Neuron (in vitro differentiated cells): Measurements from ENCODE around the gene PHLDB1.

ENCODE experiments used
- H2AFZ ChIP-seq: one replicate; pipeline ENCODE4 v1.6.1; 2013; ENCODE audit warnings: low read depth, mild to moderate bottlenecking, inconsistent platforms, low read length, moderate library complexity
- H3K27me3 ChIP-seq: one replicate; pipeline ENCODE4 v1.6.1; 2013; ENCODE audit warnings: low read length; ENCODE audit not compliant: insufficient read depth
- H3K36me3 ChIP-seq: one replicate; pipeline ENCODE4 v1.6.1; 2013; ENCODE audit warnings: low read length; ENCODE audit not compliant: insufficient read depth
- H3K4me1 ChIP-seq: one replicate; pipeline ENCODE4 v1.6.1; 2013; ENCODE audit warnings: low read length; ENCODE audit not compliant: insufficient read depth
- H3K4me3 ChIP-seq: 2 replicates; pipeline ENCODE4 v1.5.1; 2013; ENCODE audit warnings: mild to moderate bottlenecking, low read length, moderate library complexity
- H3K9me3 ChIP-seq: one replicate; pipeline ENCODE4 v1.6.1; 2013; ENCODE audit warnings: low read length

PHLDB1 gene

GRCh38 chr11:118643142-118643994 is 36.0 kb downstream of the PHLDB1 start:
- Histone ChIP-seq H3K4me1 (no peaks in the 10 kb centered on the region), H2AFZ (no peak overlapping the region), H3K9me3 (no peaks in the 10 kb centered on the region), H3K4me3 (no peak overlapping the region), H3K27me3 (no peaks in the 10 kb centered on the region), H3K36me3 (peaks cover 90% of the 10 kb centered on the region)

GRCh38 chr11:118643995-118644345 is 36.6 kb downstream of the PHLDB1 start:
- Histone ChIP-seq H3K9me3 (no peaks in the 10 kb centered on the region), H3K27me3 (no peaks in the 10 kb centered on the region), H3K4me1 (no peaks in the 10 kb centered on the region), H3K36me3 (peaks cover 88% of the 10 kb centered on the region), H2AFZ (no peak overlapping the region), H3K4me3 (no peak overlapping the region)

GRCh38 chr11:118644496-118644895 is 37.1 kb downstream of the PHLDB1 start:
- Histone ChIP-seq H3K4me1 (no peaks in the 10 kb centered on the region), H3K27me3 (no peaks in the 10 kb centered on the region), H3K4me3 (no peak overlapping the region), H3K36me3 (peaks cover 87% of the 10 kb centered on the region), H2AFZ (no peak overlapping the region), H3K9me3 (no peaks in the 10 kb centered on the region)

- Histone ChIP-seq H3K4me1 (no peaks in the 10 kb centered on the region), H3K27me3 (no peaks in the 10 kb centered on the region), H3K36me3 (peaks cover 90% of the 10 kb centered on the region), H3K4me3 (no peak overlapping the region), H3K9me3 (no peaks in the 10 kb centered on the region), H2AFZ (no peak overlapping the region)
These were observed 37.8 kb downstream of the PHLDB1 start for GRCh38 chr11:118645066-118645715.

- H3K4me3 ChIP-seq, result no peak overlapping the region
- H3K27me3 ChIP-seq, result no peaks in the 10 kb centered on the region
- no peak overlapping the region for H2AFZ ChIP-seq
- H3K36me3 ChIP-seq, result peaks cover 87% of the 10 kb centered on the region
- H3K4me1 ChIP-seq, result no peaks in the 10 kb centered on the region
- H3K9me3 ChIP-seq, result no peaks in the 10 kb centered on the region
These were observed 39.0 kb downstream of the PHLDB1 start for GRCh38 chr11:118646393-118646792.

GRCh38 chr11:118648291-118648690 is 40.9 kb downstream of the PHLDB1 start:
- Histone ChIP-seq H3K36me3 (peaks cover 86% of the 10 kb centered on the region), H3K27me3 (no peaks in the 10 kb centered on the region), H3K9me3 (no peaks in the 10 kb centered on the region), H3K4me3 (no peak overlapping the region), H3K4me1 (no peaks in the 10 kb centered on the region), H2AFZ (no peak overlapping the region)

GRCh38 chr11:118649941-118650340 is 42.5 kb downstream of the PHLDB1 start:
- Histone ChIP-seq H3K4me3 (no peak overlapping the region), H3K9me3 (no peaks in the 10 kb centered on the region), H3K27me3 (no peaks in the 10 kb centered on the region), H3K36me3 (peaks cover 83% of the 10 kb centered on the region), H2AFZ (no peak overlapping the region), H3K4me1 (no peaks in the 10 kb centered on the region)

GRCh38 chr11:118650366-118650765 is 43.0 kb downstream of the PHLDB1 start:
- Histone ChIP-seq H3K36me3 (peaks cover 83% of the 10 kb centered on the region), H3K4me3 (no peak overlapping the region), H3K9me3 (no peaks in the 10 kb centered on the region)

GRCh38 chr11:118651820-118652219 is 44.4 kb downstream of the PHLDB1 start:
- Histone ChIP-seq H3K36me3 (peaks cover 74% of the 10 kb centered on the region), H3K9me3 (no peaks in the 10 kb centered on the region), H3K4me1 (peaks cover 15% of the 10 kb centered on the region), H3K27me3 (no peaks in the 10 kb centered on the region), H3K4me3 (no peak overlapping the region), H2AFZ (no peak overlapping the region)

More at GRCh38 chr11:118650366-118650765, 43.0 kb downstream of the PHLDB1 start:
- no peaks in the 10 kb centered on the region for H3K27me3 ChIP-seq
- no peak overlapping the region for H2AFZ ChIP-seq
- H3K4me1 ChIP-seq, result peaks cover under 1% of the 10 kb centered on the region

- Histone ChIP-seq H2AFZ (no peak overlapping the region), H3K4me3 (no peak overlapping the region), H3K36me3 (peaks cover 67% of the 10 kb centered on the region), H3K9me3 (no peaks in the 10 kb centered on the region), H3K4me1 (peaks cover 24% of the 10 kb centered on the region), H3K27me3 (no peaks in the 10 kb centered on the region)
These were observed 45.3 kb downstream of the PHLDB1 start for GRCh38 chr11:118652681-118653181.

GRCh38 chr11:118653684-118654390 is 46.4 kb downstream of the PHLDB1 start:
- H3K4me3 ChIP-seq, result no peak overlapping the region
- no peaks in the 10 kb centered on the region for H3K9me3 ChIP-seq
- no peaks in the 10 kb centered on the region for H3K27me3 ChIP-seq
- peaks cover 32% of the 10 kb centered on the region for H3K4me1 ChIP-seq
- H3K36me3 ChIP-seq, result peaks cover 57% of the 10 kb centered on the region
- no peak overlapping the region for H2AFZ ChIP-seq

- no peak overlapping the region for H2AFZ ChIP-seq
- H3K27me3 ChIP-seq, result no peaks in the 10 kb centered on the region
These were observed 48.2 kb downstream of the PHLDB1 start for GRCh38 chr11:118655486-118656190.

More at GRCh38 chr11:118655486-118656190, 48.2 kb downstream of the PHLDB1 start:
- Histone ChIP-seq H3K36me3 (peaks cover 41% of the 10 kb centered on the region), H3K4me3 (no peak overlapping the region), H3K9me3 (no peaks in the 10 kb centered on the region), H3K4me1 (peaks cover 32% of the 10 kb centered on the region)
